ENCODE data around the gene CTNND2.
"Not testable (repeated sequence)": the region's sequence is repeated elsewhere in the genome, so short reads cannot be mapped to it uniquely, and the experiment has no call there.

The CTNND2 gene

GRCh38 chr5:11415751-11416150 is 488.5 kb downstream of the CTNND2 start:
- no peak for DNase-seq
- intact Hi-C loops (cut with DNase I) = no loop called here

- intact Hi-C loops (cut with DNase I); DNase-seq: not testable (repeated sequence)
These were observed 489.5 kb downstream of the CTNND2 start for GRCh38 chr5:11414732-11415131.

- DNase-seq = no peak
- intact Hi-C loops (cut with DNase I) = no loop called here
These were observed 492.6 kb downstream of the CTNND2 start for GRCh38 chr5:11411621-11412020.

- peak in 2 of 10 donors; percentile 23 to 39 for DNase-seq
- intact Hi-C loops (cut with DNase I) = no loop called here
These were observed 496.6 kb downstream of the CTNND2 start for GRCh38 chr5:11407556-11408145.

- no peak for DNase-seq
- intact Hi-C loops (cut with DNase I) = no loop called here
These were observed 503.9 kb downstream of the CTNND2 start for GRCh38 chr5:11400316-11400715.

- DNase-seq = no peak
- intact Hi-C loops (cut with DNase I) = no loop called here
These were observed 505.5 kb downstream of the CTNND2 start for GRCh38 chr5:11398728-11399127.

- intact Hi-C loops (cut with DNase I) = no loop called here
- DNase-seq = no peak
These were observed 506.7 kb downstream of the CTNND2 start for GRCh38 chr5:11397549-11397948.

- intact Hi-C loops (cut with DNase I) = no loop called here
- DNase-seq = peak in 2 of 10 donors; percentile 54 to 68
These were observed 507.3 kb downstream of the CTNND2 start for GRCh38 chr5:11396917-11397316.

GRCh38 chr5:11394933-11395332 is 509.3 kb downstream of the CTNND2 start:
- intact Hi-C loops (cut with DNase I) = no loop called here
- no peak for DNase-seq

- intact Hi-C loops (cut with DNase I) = no loop called here
- DNase-seq = peak in 3 of 10 donors; percentile 32 to 73 (median 33)
These were observed 513.9 kb downstream of the CTNND2 start for GRCh38 chr5:11390291-11390767.

- intact Hi-C loops (cut with DNase I) = loop anchor here (5.0 to 10.0 kb wide), 4 partner anchors 107 to 517 kb away; partner anchors contain the start of gene CTNND2
- no peak for DNase-seq
These were observed 516.9 kb downstream of the CTNND2 start for GRCh38 chr5:11387382-11387781.

- intact Hi-C loops (cut with DNase I) = loop anchor here (5.0 to 10.0 kb wide), 4 partner anchors 108 to 518 kb away; partner anchors contain the start of gene CTNND2
- DNase-seq = no peak
These were observed 517.8 kb downstream of the CTNND2 start for GRCh38 chr5:11386398-11386797.

GRCh38 chr5:11385901-11386293 is 518.3 kb downstream of the CTNND2 start:
- intact Hi-C loops (cut with DNase I) = loop anchor here (1.0 to 10.0 kb wide), 5 partner anchors 109 to 519 kb away; partner anchors contain the start of gene CTNND2
- DNase-seq = peak in 6 of 10 donors; percentile 33 to 88 (median 48)

- intact Hi-C loops (cut with DNase I) = loop anchor here (1.0 to 10.0 kb wide), 5 partner anchors 109 to 519 kb away; partner anchors contain the start of gene CTNND2
- DNase-seq = no peak
These were observed 518.9 kb downstream of the CTNND2 start for GRCh38 chr5:11385251-11385900.

- peak in 9 of 10 donors; percentile 38 to 94 (median 63) for DNase-seq
- intact Hi-C loops (cut with DNase I) = loop anchor here (1.0 to 10.0 kb wide), 5 partner anchors 110 to 520 kb away; partner anchors contain the start of gene CTNND2
These were observed 519.6 kb downstream of the CTNND2 start for GRCh38 chr5:11384441-11385250.

GRCh38 chr5:11383506-11384095 is 520.6 kb downstream of the CTNND2 start:
- intact Hi-C loops (cut with DNase I) = loop anchor here (10.0 kb wide), 3 partner anchors 111 to 521 kb away; partner anchors contain the start of gene CTNND2
- DNase-seq = peak in 1 of 10 donors; percentile 26

- DNase-seq = no peak
- intact Hi-C loops (cut with DNase I) = no loop called here
These were observed 525.8 kb downstream of the CTNND2 start for GRCh38 chr5:11378461-11378860.

GRCh38 chr5:11377896-11378295 is 526.4 kb downstream of the CTNND2 start:
- intact Hi-C loops (cut with DNase I) = no loop called here
- DNase-seq = no peak

- no peak for DNase-seq
- intact Hi-C loops (cut with DNase I) = no loop called here
These were observed 532.1 kb downstream of the CTNND2 start for GRCh38 chr5:11372191-11372590.

GRCh38 chr5:11371021-11371420 is 533.2 kb downstream of the CTNND2 start:
- DNase-seq = no peak
- intact Hi-C loops (cut with DNase I) = no loop called here
